AG04450 (cell line): ENCODE measurements around the gene SNRPA. TPM values are rescaled to one million over a fixed set of nuclear protein-coding genes. Genes with fewer than 3 reads are reported as not detected.

ENCODE experiments used
- CTCF ChIA-PET: fragments of 300-600, 350-600 bp; formaldehyde crosslinking; extraction: SDS; loops from one replicate; lab custom pipeline; 2022; ENCODE audit warnings: antibody characterized with exemption, inconsistent platforms; lab: Charles Lee
- POLR2A ChIA-PET: fragments of 350-600 bp; formaldehyde crosslinking; extraction: SDS; loops from one replicate; lab custom pipeline; 2021; ENCODE audit warnings: antibody characterized with exemption, inconsistent platforms; lab: Yijun Ruan, JAX
- DNase-seq: peaks from one replicate; pipeline ENCODE4 v3.0.0-alpha.2; 2011; ENCODE audit warnings: low read depth, low spot score
- H3K27ac ChIP-seq: one replicate; pipeline ENCODE4 v1.5.1; 2012; ENCODE audit warnings: low read depth, low read length, control low read depth
- H3K27me3 ChIP-seq: one replicate; pipeline ENCODE4 v1.6.0; 2012; ENCODE audit warnings: low read length; ENCODE audit not compliant: control insufficient read depth, insufficient read depth
- H3K4me3 ChIP-seq: 2 replicates; pipeline ENCODE4 v1.5.1; 2011; ENCODE audit warnings: mild to moderate bottlenecking, low read depth, low read length, control low read depth
- H3K9me3 ChIP-seq: 2 replicates; pipeline ENCODE4 v1.5.1; 2012; ENCODE audit warnings: low read length; ENCODE audit not compliant: control insufficient read depth, insufficient read depth
- CTCF ChIP-seq: IDR thresholded peaks from 2 replicates; pipeline ENCODE4 v1.5.1; 2011; ENCODE audit warnings: low read depth, low read length, control low read depth, inconsistent platforms
- polyA plus RNA-seq: library from polyadenylated mRNA; depleted of rRNA; stranded (reverse); fragments of >200 nt; gene quantifications from 2 replicates; pipeline ENCODE4 v1.2.3, GENCODE V29; 2011

SNRPA gene
- polyA plus RNA-seq, 1 experiment = 126 TPM

- H3K4me3 ChIP-seq = peak overlapping the region; percentile 89
- TF ChIP-seq CTCF = no peak
- H3K27me3 ChIP-seq = no peaks in the 10 kb centered on the region
- no peak for DNase-seq
- peak overlapping the region; percentile 83 for H3K27ac ChIP-seq
- CTCF ChIA-PET = interaction anchor here (1.1 to 2.1 kb wide), 2 partner anchors 61 to 83 kb away, joined by 3 to 5 read pairs; partner anchors contain the start of gene RAB4B
- H3K9me3 ChIP-seq = no peaks in the 10 kb centered on the region
- POLR2A ChIA-PET = interaction anchor here (0.5 to 2.3 kb wide), 9 partner anchors 27 to 77 kb away, joined by 3 to 20 read pairs (median 7); partner anchors contain the start of genes ACTMAP, NUMBL, RAB4B and SNRPA
Measured at GRCh38 chr19:40717325-40717879, 33.6 kb upstream of the SNRPA start.

GRCh38 chr19:40717880-40718773, 32.9 kb upstream of the SNRPA start:
- H3K27ac ChIP-seq = peak overlapping the region; percentile 83
- DNase-seq = no peak
- ChIA-PET POLR2A (interaction anchor here (0.5 to 2.3 kb wide), 6 partner anchors 27 to 80 kb away, joined by 3 to 20 read pairs (median 8); partner anchors contain the start of genes ACTMAP, EGLN2, NUMBL and SNRPA), CTCF (interaction anchor here (1.1 to 2.1 kb wide), 2 partner anchors 60 to 84 kb away, joined by 3 to 5 read pairs; partner anchors contain the start of gene RAB4B)
- TF ChIP-seq CTCF = no peak
- H3K4me3 ChIP-seq = peak overlapping the region; percentile 89
- H3K9me3 ChIP-seq = no peaks in the 10 kb centered on the region
- no peaks in the 10 kb centered on the region for H3K27me3 ChIP-seq

GRCh38 chr19:40718774-40719391, 32.1 kb upstream of the SNRPA start:
- peak overlapping the region; percentile 83 for H3K27ac ChIP-seq
- CTCF ChIA-PET = no interaction called here
- no peaks in the 10 kb centered on the region for H3K9me3 ChIP-seq
- peak overlapping the region; percentile 89 for H3K4me3 ChIP-seq
- POLR2A ChIA-PET = interaction anchor here (1.0 kb wide), 1 partner anchor 80 kb away, joined by 4 read pairs; the partner anchor contains the start of gene EGLN2
- H3K27me3 ChIP-seq = no peaks in the 10 kb centered on the region
- DNase-seq = no peak
- TF ChIP-seq CTCF = no peak

GRCh38 chr19:40719414-40719894, 31.5 kb upstream of the SNRPA start:
- Histone ChIP-seq H3K27me3 (no peaks in the 10 kb centered on the region), H3K9me3 (no peaks in the 10 kb centered on the region), H3K27ac (no peak overlapping the region), H3K4me3 (peak overlapping the region; percentile 89)
- DNase-seq = no peak
- ChIA-PET CTCF (no interaction called here), POLR2A (interaction anchor here (1.0 kb wide), 1 partner anchor 79 kb away, joined by 4 read pairs; the partner anchor contains the start of gene EGLN2)
- no peak for TF ChIP-seq CTCF
